GM19240 (cell line): ENCODE measurements around the gene ZMYND11.
"Not testable (repeated sequence)": the region's sequence is repeated elsewhere in the genome, so short reads cannot be mapped to it uniquely, and the experiment has no call there.

ENCODE experiments used
- DNase-seq: peaks from one replicate; pipeline ENCODE4 v3.0.0; 2011; ENCODE audit warnings: low spot score; ENCODE audit not compliant: insufficient read length

The ZMYND11 gene

GRCh38 chr10:241966-242643 lies 106.8 kb downstream of the ZMYND11 start:
- DNase-seq = no peak

GRCh38 chr10:244227-244626 lies 109.0 kb downstream of the ZMYND11 start:
- no peak for DNase-seq

DNA sequence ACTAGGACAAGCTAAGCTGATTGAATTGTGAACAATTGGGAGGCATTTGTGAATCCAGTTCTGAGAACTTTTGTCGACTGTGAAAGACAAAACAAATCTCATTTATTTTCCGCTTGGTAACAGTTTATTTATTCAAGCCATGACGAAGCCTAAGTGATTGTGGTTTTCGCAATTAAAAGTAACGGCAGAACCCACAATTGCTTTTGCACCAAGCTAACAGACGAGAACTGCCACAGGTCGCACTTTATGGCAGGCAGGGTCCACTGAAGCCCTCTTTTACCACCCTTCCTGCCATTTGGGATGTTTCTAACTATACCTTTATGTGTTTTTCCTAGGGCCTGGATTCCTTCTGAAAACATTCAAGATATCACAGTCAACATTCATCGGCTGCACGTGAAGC lies 111.2 kb downstream of the ZMYND11 start:
- DNase-seq = no peak

GRCh38 chr10:247480-247879 lies 112.2 kb downstream of the ZMYND11 start:
- no peak for DNase-seq

GRCh38 chr10:248307-248706 lies 113.1 kb downstream of the ZMYND11 start:
- no peak for DNase-seq

DNA sequence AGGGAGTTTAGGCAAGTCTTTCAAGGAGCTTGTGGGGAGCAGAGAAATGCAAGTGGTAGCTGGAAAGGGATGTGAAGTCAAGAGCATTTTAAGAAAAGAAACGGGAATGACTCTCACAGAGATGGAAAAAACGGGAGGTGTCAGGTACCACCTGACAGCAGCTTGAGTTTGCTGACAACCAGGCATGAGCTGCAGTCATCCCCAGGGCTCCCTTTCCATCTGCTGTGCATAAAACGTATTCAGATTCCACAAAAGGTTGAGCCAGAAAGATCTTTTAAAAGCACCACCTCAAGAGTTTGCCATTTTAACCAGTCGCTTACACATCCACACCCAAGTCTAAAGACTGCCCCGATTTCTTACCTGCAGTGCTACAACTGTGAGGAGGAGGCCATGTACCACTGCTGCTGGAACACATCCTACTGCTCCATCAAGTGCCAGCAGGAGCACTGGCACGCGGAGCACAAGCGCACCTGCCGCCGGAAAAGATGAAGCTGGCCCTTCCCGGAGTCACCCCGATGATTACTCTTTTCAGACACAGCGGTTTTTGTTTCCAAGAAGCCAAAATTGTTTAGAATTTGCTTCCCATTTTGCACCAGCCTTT lies 116.8 kb downstream of the ZMYND11 start:
- DNase-seq = no peak

- DNase-seq = no peak
These were observed 125.7 kb downstream of the ZMYND11 start for GRCh38 chr10:260819-261429.

DNA sequence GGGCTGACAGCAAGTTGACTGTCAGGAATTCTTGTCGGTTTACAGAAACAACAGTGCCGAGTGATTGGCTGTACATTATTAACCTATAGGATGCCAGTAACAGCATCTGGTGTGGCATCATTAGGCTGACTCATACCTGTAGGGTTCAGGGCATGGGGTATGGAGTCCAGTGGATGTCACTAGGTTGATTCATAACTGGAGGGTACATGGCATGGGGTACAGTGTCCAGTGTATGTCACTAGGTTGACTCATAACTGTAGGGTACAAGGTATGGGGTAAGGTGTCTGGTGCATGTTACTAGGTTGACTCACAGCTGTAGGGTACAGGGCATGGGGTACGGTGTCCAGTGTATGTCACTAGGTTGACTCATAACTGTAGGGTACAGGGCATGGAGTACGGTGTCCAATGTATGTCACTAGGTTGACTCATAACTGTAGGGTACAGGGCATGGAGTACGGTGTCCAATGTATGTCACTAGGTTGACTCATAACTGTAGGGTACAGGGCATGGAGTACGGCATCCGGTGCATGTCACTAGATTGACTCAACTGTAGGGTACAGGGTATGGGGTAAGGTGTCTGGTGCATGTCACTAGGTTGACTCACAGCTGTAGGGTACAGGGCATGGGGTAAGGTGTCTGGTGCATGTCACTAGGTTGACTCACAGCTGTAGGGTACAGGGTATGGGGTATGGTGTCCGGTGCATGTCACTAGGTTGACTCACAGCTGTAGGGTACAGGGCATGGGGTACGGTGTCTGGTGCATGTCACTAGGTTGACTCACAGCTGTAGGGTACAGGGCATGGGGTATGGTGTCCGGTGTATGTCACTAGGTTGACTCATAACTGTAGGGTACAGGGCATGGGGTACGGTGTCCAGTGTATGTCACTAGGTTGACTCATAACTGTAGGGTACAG lies 129.2 kb downstream of the ZMYND11 start:
- not testable (repeated sequence) for DNase-seq

- not testable (repeated sequence) for DNase-seq
These were observed 129.8 kb downstream of the ZMYND11 start for GRCh38 chr10:265074-265440.

GRCh38 chr10:265816-266588 lies 130.7 kb downstream of the ZMYND11 start:
- not testable (repeated sequence) for DNase-seq

DNA sequence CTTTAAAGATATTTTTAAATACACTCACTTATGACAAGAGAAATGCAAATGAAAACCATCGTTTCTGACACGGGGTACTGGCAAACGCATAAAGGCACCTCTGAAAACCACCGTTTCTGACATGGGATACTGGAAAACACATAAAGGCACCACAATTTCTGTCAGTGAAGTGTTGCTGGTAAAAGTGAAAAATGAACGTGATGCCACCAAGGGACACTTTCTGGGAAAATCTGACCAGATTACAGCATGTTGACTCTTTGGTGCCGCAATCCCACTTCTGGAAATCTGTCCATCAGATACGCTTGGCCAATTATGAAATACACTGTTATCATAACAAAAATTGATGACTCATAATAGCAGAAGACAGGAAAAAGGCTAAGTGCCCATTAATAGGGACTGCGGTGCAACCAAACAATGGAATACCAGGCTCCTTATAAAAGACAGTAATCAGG lies 131.7 kb downstream of the ZMYND11 start:
- no peak for DNase-seq

DNA sequence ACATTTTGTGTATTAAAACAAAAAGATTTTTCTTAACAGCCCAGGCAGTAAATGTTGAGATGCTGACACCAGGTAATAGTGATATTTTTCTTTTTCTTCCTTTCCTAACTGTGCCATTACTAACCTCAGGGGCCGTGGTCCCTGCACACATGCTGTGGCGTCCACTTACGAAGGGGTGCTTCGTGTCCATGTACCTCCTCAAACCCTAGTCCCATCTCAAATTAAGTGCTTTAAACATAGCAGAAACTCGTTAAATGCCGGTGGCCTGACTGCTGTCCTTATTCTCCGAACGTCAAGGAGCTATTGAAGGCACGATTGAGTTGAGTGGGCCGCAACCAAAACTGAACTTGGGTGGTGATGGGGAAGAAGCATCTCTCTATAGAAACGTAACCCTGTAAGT lies 132.4 kb downstream of the ZMYND11 start:
- no peak for DNase-seq

GRCh38 chr10:269440-270074 lies 134.3 kb downstream of the ZMYND11 start:
- no peak for DNase-seq

DNA sequence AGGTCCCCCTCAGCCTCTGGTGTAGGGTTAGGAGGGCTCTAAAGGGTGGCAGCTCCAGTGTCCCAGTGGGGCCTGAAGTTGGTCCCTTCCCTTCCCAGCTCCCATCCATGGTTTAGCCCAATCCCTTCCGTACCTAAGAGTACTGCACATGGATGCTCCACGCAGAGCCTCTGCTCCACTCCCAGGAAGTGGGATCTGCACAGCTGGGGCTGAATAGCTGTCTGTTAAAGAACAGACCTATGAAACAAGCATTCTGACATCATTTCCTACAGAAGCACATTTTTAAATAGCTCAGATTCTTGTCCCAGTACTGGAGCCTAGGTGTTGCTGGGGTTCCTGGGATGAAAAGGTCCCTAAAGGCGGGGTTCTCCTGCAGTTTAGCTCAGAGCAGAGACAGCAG lies 135.9 kb downstream of the ZMYND11 start:
- no peak for DNase-seq

DNA sequence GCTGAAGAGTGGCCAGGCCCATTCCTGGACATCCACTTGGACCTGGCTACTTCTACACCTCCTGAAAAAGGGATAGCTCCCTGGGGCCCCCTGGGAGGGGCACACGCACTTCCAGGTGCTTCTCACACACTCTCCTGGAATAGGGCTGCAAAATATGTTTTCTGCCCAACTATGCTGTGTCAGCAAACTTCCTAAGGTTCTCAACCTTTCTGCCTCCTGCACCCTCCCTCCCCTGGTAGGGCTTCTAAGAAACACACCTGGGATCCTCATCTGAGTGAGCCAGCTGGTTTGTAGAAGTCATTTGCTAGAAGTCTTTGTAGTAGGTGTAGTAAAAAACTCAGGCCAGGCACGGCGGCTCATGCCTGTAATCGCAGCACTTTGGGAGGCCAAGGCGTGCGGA lies 136.5 kb downstream of the ZMYND11 start:
- no peak for DNase-seq

- no peak for DNase-seq
These were observed 137.8 kb downstream of the ZMYND11 start for GRCh38 chr10:273088-273487.

GRCh38 chr10:274866-275265 lies 139.6 kb downstream of the ZMYND11 start:
- DNase-seq = no peak

GRCh38 chr10:275680-276079 lies 140.4 kb downstream of the ZMYND11 start:
- DNase-seq = no peak

GRCh38 chr10:277963-278362 lies 142.7 kb downstream of the ZMYND11 start:
- no peak for DNase-seq

DNA sequence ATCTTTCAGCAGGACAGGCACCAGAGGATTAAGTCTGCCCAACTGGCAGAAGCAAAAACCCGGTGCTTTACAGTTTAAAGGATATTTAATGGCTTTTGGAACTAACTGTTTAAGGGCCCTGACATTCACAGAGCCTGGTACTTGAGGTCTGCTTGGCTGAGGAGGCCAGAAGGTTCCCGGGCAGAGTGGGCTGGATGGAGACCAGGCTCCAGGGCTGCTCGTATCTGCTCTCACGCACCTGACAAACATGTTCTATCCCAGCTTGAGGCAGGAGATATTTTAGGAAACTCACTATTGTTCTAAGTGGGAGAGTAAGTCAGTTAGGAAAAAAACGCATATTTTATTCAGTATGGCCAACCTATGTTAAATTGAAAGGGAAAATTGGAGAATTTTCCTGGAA lies 143.5 kb downstream of the ZMYND11 start:
- no peak for DNase-seq

DNA sequence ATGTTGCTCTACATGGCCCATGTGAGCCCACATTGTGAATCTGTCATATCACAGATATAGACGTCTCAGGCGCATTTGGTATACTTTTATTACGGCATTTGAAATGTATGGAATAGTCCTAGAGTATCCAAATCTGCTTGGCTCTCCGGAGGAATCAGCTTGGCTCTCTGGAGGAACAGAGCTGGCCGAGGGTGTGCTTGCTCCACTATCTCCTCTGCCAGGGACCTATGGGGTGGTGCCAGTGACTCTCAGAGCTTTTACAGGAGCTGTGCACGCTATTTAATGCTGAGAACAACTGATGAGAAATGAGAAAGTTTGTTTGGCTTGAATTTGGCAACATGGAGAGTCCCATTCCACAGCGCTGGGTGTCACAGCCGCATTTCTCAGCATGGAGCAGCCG lies 144.0 kb downstream of the ZMYND11 start:
- no peak for DNase-seq
